Measurements from ENCODE around the gene VKORC1L1. TPM values are rescaled to one million over a fixed set of nuclear protein-coding genes. Genes with fewer than 3 reads are reported as not detected.
"Not testable (repeated sequence)": the region's sequence is repeated elsewhere in the genome, so short reads cannot be mapped to it uniquely, and the experiment has no call there.

Gene VKORC1L1
- total RNA-seq, 3 donors from 2014 or later (not counting 1 experiment from before 2014, with no cell fraction given), result 5.7 to 8.2 (median 7.1) TPM

GRCh38 chr7:65981965-65982792, 109.3 kb downstream of the VKORC1L1 start, which contains the start of gene GUSB:
TSS of gene GUSB (minus strand) at chr7:65982213. CDS start at chr7:65982183, 30 bp downstream.
- H3K4me1 ChIP-seq (ENCODE audit: control insufficient read depth, insufficient read depth, low read length), result peaks cover 24% of the 10 kb centered on the region
- ATAC-seq, result peak; percentile 70 to 83 (median 82)
- no peaks in the 10 kb centered on the region for H3K9me3 ChIP-seq (ENCODE audit: control insufficient read depth, insufficient read depth, low read length)
- TF ChIP-seq CTCF (IDR thresholded peaks at IDR 0.05), result no peak
- 7% methylated on average over 62 of the region's 62 CpGs for WGBS (ENCODE audit: insufficient coverage)
- H3K9me3 Mint-ChIP-seq, result no peaks in the 10 kb centered on the region
- H3K27ac Mint-ChIP-seq, result peak within 1 kb of the TSS; percentile 88 to 94
- H3K27ac ChIP-seq (ENCODE audit: low read length), result peak within 1 kb of the TSS; percentile 75
- peaks cover 8% of the 10 kb centered on the region for H3K36me3 ChIP-seq (ENCODE audit: control insufficient read depth, insufficient read depth, low read length)
- peaks cover 6 to 10% of the 10 kb centered on the region in 2 donors for H3K4me1 Mint-ChIP-seq
- H3K27me3 ChIP-seq (ENCODE audit: control insufficient read depth, insufficient read depth, low read length), result no peaks in the 10 kb centered on the region
- DNase-seq, result peak; percentile 87 to 93
- H3K4me3 ChIP-seq (ENCODE audit: low read length), result peak within 1 kb of the TSS; percentile 90
- no peaks in the 10 kb centered on the region for H3K36me3 Mint-ChIP-seq
- intact Hi-C loops (cut with micrococcal nuclease), result loop anchor here (2.0 to 5.0 kb wide), 2 partner anchors 231 to 510 kb away; no protein-coding TSS in a partner anchor
- H3K4me3 Mint-ChIP-seq, result peak within 1 kb of the TSS; percentile 87
- H3K27me3 Mint-ChIP-seq (ENCODE audit: low read depth in 2 of 2), result no peaks in the 10 kb centered on the region

- WGBS (ENCODE audit: insufficient coverage), result 94% methylated on average over 10 of the region's 10 CpGs
- intact Hi-C loops (cut with micrococcal nuclease), result loop anchor here (5.0 kb wide), 1 partner anchor 508 kb away; no protein-coding TSS in a partner anchor
- H3K36me3 ChIP-seq (ENCODE audit: control insufficient read depth, insufficient read depth, low read length), result peaks cover 5% of the 10 kb centered on the region
- H3K4me1 ChIP-seq (ENCODE audit: control insufficient read depth, insufficient read depth, low read length), result peaks cover 24% of the 10 kb centered on the region
- Mint-ChIP-seq H3K27me3 (ENCODE audit: low read depth in 2 of 2) (no peaks in the 10 kb centered on the region), H3K9me3 (no peaks in the 10 kb centered on the region), H3K27ac (no peak overlapping the region), H3K4me1 (peaks cover 6 to 10% of the 10 kb centered on the region in 2 donors), H3K36me3 (no peaks in the 10 kb centered on the region), H3K4me3 (no peak overlapping the region)
- H3K4me3 ChIP-seq (ENCODE audit: low read length), result no peak overlapping the region
- TF ChIP-seq CTCF (IDR thresholded peaks at IDR 0.05), result no peak
- ATAC-seq (no peak), DNase-seq (no peak)
- no peaks in the 10 kb centered on the region for H3K27me3 ChIP-seq (ENCODE audit: control insufficient read depth, insufficient read depth, low read length)
- H3K27ac ChIP-seq (ENCODE audit: low read length), result no peak overlapping the region
- H3K9me3 ChIP-seq (ENCODE audit: control insufficient read depth, insufficient read depth, low read length), result no peaks in the 10 kb centered on the region
Observed at GRCh38 chr7:65983965-65984658, 111.2 kb downstream of the VKORC1L1 start.

- H3K27me3 Mint-ChIP-seq (ENCODE audit: low read depth in 2 of 2), result no peaks in the 10 kb centered on the region
- H3K27ac Mint-ChIP-seq, result no peak overlapping the region
Observed at GRCh38 chr7:65988084-65988483, 115.2 kb downstream of the VKORC1L1 start.

GRCh38 chr7:65988503-65988902, 115.6 kb downstream of the VKORC1L1 start:
- H3K36me3 Mint-ChIP-seq; H3K4me1 ChIP-seq (ENCODE audit: control insufficient read depth, insufficient read depth, low read length); H3K9me3 ChIP-seq (ENCODE audit: control insufficient read depth, insufficient read depth, low read length); H3K9me3 Mint-ChIP-seq; H3K4me3 ChIP-seq (ENCODE audit: low read length); H3K4me3 Mint-ChIP-seq; H3K4me1 Mint-ChIP-seq; H3K27ac ChIP-seq (ENCODE audit: low read length); DNase-seq; intact Hi-C loops (cut with micrococcal nuclease); H3K27ac Mint-ChIP-seq; H3K27me3 Mint-ChIP-seq (ENCODE audit: low read depth in 2 of 2); H3K36me3 ChIP-seq (ENCODE audit: control insufficient read depth, insufficient read depth, low read length); H3K27me3 ChIP-seq (ENCODE audit: control insufficient read depth, insufficient read depth, low read length); ATAC-seq: not testable (repeated sequence)
- WGBS (ENCODE audit: insufficient coverage), result 75% methylated on average over 1 of the region's 1 CpG

More at GRCh38 chr7:65988084-65988483, 115.2 kb downstream of the VKORC1L1 start:
- DNase-seq (no peak), ATAC-seq (no peak)
- H3K4me3 Mint-ChIP-seq, result no peak overlapping the region
- Histone ChIP-seq H3K4me3 (ENCODE audit: low read length) (no peak overlapping the region), H3K27me3 (ENCODE audit: control insufficient read depth, insufficient read depth, low read length) (no peaks in the 10 kb centered on the region), H3K4me1 (ENCODE audit: control insufficient read depth, insufficient read depth, low read length) (no peaks in the 10 kb centered on the region), H3K36me3 (ENCODE audit: control insufficient read depth, insufficient read depth, low read length) (no peaks in the 10 kb centered on the region), H3K9me3 (ENCODE audit: control insufficient read depth, insufficient read depth, low read length) (no peaks in the 10 kb centered on the region), H3K27ac (ENCODE audit: low read length) (no peak overlapping the region)
- 94% methylated on average over 4 of the region's 4 CpGs for WGBS (ENCODE audit: insufficient coverage)
- no peak for TF ChIP-seq CTCF (IDR thresholded peaks at IDR 0.05)
- no peaks in the 10 kb centered on the region for H3K36me3 Mint-ChIP-seq
- H3K9me3 Mint-ChIP-seq, result no peaks in the 10 kb centered on the region
- H3K4me1 Mint-ChIP-seq, result no peaks in the 10 kb centered on the region
- intact Hi-C loops (cut with micrococcal nuclease), result no loop called here

All from natural killer cell (primary cell).